Measurements from ENCODE around the gene SLC7A4.

DNA sequence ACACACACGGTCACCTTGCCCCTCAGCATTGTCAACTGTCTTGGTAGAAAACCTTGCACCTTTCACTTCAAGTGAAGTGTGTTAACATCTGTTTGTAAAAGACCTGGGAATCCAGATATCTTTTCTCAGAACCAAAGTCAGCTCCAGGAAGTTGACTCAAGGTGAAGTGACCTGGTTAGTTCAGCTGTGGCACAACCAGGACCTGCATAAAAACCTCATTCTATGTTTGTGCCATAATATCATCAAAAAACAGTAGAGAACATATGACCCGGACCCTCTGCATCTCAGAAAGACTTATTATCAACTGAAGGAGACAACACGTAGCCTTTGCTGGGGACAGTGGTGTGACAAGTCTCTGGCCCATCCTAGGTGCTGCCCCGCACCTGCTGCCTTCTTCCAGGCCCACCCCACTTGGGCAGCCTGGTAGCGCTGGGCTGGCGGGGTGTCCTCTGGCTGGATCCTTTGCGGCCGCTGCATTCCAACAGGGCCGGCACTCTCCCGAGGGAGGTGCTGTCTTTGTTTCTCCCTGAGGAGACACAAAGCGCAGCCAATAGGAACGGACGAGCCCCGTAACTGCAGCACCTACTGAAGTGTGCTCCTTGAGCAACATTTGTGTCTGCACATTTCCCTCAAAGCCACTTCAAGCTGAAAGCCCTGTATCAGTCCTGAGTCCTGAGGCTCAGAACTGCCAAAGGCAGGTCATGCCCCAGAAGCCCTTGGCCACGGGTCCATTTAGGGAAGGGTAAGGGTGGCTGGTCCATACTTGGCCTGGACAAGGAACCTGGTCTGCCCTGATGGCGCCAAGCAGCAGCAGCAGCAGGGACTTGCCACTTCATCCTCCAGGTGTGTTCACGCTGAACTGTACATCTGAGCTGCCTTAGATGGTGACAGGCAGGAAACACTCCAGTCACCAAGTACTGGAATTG, 38.6 kb upstream of the SLC7A4 start:
- no peak for TF ChIP-seq PBX3 (IDR thresholded peaks at IDR 0.05; ENCODE audit: insufficient replicate concordance, low read depth, low read length)
- TF ChIP-seq POU2F2 (IDR thresholded peaks at IDR 0.05; ENCODE audit: borderline replicate concordance, low read depth, low read length) = no peak
- TF ChIP-seq CTCF (IDR thresholded peaks at IDR 0.05 in 2 of 3, conservative IDR thresholded peaks at IDR 0.05 in 1 of 3; ENCODE audit: control insufficient read depth in 2 of 3, extremely low read depth in 1 of 3, insufficient read depth in 1 of 3, low read depth in 3 of 3, low read length in 3 of 3) = no peak
- no peak for TF ChIP-seq TCF7 (IDR thresholded peaks at IDR 0.05; ENCODE audit: borderline replicate concordance)
- no peak for TF ChIP-seq EZH2 (IDR thresholded peaks at IDR 0.05; ENCODE audit: borderline replicate concordance, control insufficient read depth, low read depth, low read length)
- no peak for TF ChIP-seq ESRRA (IDR thresholded peaks at IDR 0.05; ENCODE audit: low read length)
- no peak for TF ChIP-seq FOXM1 (IDR thresholded peaks at IDR 0.05; ENCODE audit: low read depth, low read length)
- no peak for TF ChIP-seq NR2C2 (IDR thresholded peaks at IDR 0.05; ENCODE audit: borderline replicate concordance, control insufficient read depth, insufficient read length, low read depth)
- TF ChIP-seq POLR2A (IDR thresholded peaks at IDR 0.05; ENCODE audit: low read depth, low read length) = no peak
- no peak for TF ChIP-seq FOXK2 (IDR thresholded peaks at IDR 0.05)

Data from GM12878 (cell line).